Testis (tissue), 2 donors: ENCODE data around the gene CSRP2.

Experiments
- CTCF ChIP-seq, 3 experiments: fragments of 450-650 bp in 2 of 3; fragments of 200-600 bp in 1 of 3; sonication (generic) in 1 of 3; IDR thresholded peaks; one replicate each; pipeline ENCODE4 v1.5.1; 2016 to 2019; ENCODE audit warnings: antibody characterized with exemption in 3 of 3, mild to moderate bottlenecking in 2 of 3, moderate library complexity in 1 of 3
- POLR2A ChIP-seq: fragments of 450-650 bp; IDR thresholded peaks from one replicate; pipeline ENCODE4 v1.6.1; 2017; ENCODE audit warnings: antibody characterized with exemption, mild to moderate bottlenecking, moderate library complexity

DNA sequence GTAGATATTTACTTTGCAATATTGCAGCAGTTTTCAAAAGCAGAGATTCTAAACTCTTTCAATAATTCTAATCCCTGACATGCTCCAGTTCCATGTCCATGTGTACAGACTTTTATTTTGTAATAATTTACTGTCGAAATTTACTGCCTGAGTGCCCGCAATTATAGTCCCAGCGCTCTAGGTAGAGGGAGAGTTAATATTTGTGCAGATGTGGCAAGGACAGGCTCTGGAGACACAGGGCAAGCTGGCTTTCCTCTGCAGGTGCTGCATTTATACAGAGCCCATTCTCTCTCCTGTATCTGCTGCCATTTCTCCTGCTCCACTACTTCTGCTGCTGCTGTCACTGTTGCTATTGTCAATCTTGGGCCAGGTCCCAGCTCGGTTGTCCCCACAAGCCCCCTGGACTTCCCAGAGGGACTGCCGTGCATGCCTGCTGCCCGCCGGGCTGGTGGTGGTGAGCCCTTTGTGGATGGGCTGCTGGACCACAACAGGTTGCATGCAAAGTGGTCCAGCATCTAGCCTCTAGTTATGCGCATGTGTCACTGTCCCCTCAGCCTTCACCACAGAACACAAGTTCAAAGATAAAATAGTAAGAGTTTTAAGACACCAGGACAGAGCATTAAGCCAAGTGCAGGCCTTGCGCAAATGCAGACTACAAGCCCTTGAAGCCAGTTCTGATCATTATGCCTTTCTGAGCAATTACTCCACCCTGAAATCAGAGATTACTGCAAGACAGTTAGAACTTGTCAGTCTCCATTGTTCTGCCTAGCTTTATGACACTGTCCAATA is 40.8 kb upstream of the CSRP2 start:
- TF ChIP-seq CTCF (IDR thresholded peaks at IDR 0.05) = no peak
- TF ChIP-seq POLR2A = no peak
